Activated CD8-positive, alpha-beta T cell treated with anti-CD3 and anti-CD28 coated beads for 36 hours (primary cell): ENCODE results near the gene STPG1. TPM values are rescaled to one million over a fixed set of nuclear protein-coding genes. Genes with fewer than 3 reads are reported as not detected.
"Not testable (repeated sequence)": the region's sequence is repeated elsewhere in the genome, so short reads cannot be mapped to it uniquely, and the experiment has no call there.

Experiments
- ATAC-seq: fragments of 200-7000 bp; cut with Tn5 transposase; one replicate; pipeline ENCODE4 v1.10.0; 2021; ENCODE audit warnings: mild to moderate bottlenecking, moderate library complexity
- CTCF ChIA-PET: fragments of 350-600 bp; sonication (Branson Sonifier 250); formaldehyde crosslinking; loops from one replicate; lab custom pipeline; 2021; ENCODE audit warnings: antibody characterized with exemption; lab: Charles Lee
- POLR2A ChIA-PET: fragments of 350-600 bp; sonication (Branson Sonifier 250); formaldehyde crosslinking; loops from one replicate; lab custom pipeline; 2021; ENCODE audit warnings: antibody characterized with exemption; lab: Charles Lee
- DNase-seq: peaks from one replicate; pipeline ENCODE4 v3.0.0-alpha.2; 2020
- H3K27ac Mint-ChIP-seq: one replicate; pipeline ENCODE4 v1.8.0; 2021; ENCODE audit warnings: mild to moderate bottlenecking, mixed read lengths
- H3K27me3 Mint-ChIP-seq: one replicate; pipeline ENCODE4 v1.8.0; 2021; ENCODE audit warnings: mixed read lengths
- H3K36me3 Mint-ChIP-seq: one replicate; pipeline ENCODE4 v1.8.0; 2021; ENCODE audit warnings: low read depth, mixed read lengths
- H3K4me1 Mint-ChIP-seq: one replicate; pipeline ENCODE4 v1.8.0; 2021; ENCODE audit warnings: low read depth, mixed read lengths
- H3K4me3 Mint-ChIP-seq: one replicate; pipeline ENCODE4 v1.8.0; 2021; ENCODE audit warnings: mild to moderate bottlenecking, moderate library complexity, mixed read lengths
- H3K9me3 Mint-ChIP-seq: one replicate; pipeline ENCODE4 v1.8.0; 2021; ENCODE audit warnings: mixed read lengths
- intact Hi-C: fragments of 100-400 bp; cut with micrococcal nuclease; formaldehyde crosslinking; loops from one replicate; pipeline ENCODE4 v1.10.0; 2022
- total RNA-seq, 2 experiments: library from RNA; stranded (reverse); gene quantifications; one replicate each; pipeline ENCODE4 v1.2.3, GENCODE V29; 2021
- TF ChIP-seq, protein P1 (sequence below): fragments of 200-600 bp; IDR thresholded peaks from one replicate; pipeline ENCODE4 v1.8.0; 2022; ENCODE audit warnings: antibody characterized with exemption, mild to moderate bottlenecking

STPG1 gene
- total RNA-seq, 2 experiments from 2014 or later: 5.6 to 6.3 TPM

DNA sequence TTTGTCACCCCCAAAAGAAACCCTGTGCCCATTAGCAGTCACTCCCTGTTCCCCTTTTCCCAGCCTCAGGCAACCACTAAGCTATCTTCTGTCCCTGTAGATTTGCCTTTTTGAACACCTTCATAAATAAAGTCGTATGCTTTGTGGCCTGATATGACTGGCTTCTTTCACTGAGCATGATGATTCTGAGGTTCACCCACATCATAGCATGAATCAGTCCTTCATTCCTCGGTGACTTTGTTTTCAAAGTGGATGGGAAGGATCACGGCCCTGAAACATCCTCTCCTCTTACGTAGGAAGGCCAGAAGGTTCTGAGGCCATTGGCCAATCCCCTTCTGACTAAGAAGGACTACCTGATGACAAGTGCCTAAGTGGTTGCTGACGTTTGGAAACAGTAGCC is 41.1 kb upstream of the STPG1 start:
- intact Hi-C loops: no loop called here
- H3K36me3 Mint-ChIP-seq: peaks cover 36% of the 10 kb centered on the region
- ATAC-seq (no peak), DNase-seq (no peak)
- H3K4me3 Mint-ChIP-seq: no peak overlapping the region
- peaks cover 3% of the 10 kb centered on the region for H3K4me1 Mint-ChIP-seq
- no peaks in the 10 kb centered on the region for H3K9me3 Mint-ChIP-seq
- no peaks in the 10 kb centered on the region for H3K27me3 Mint-ChIP-seq
- ChIA-PET POLR2A (interaction anchor here (0.7 kb wide), 1 partner anchor 476 kb away, joined by 4 read pairs; the partner anchor contains the start of gene RUNX3), CTCF (interaction anchor here (1.5 to 3.6 kb wide), 2 partner anchors 10 to 39 kb away, joined by 5 to 10 read pairs; partner anchors contain the start of gene NIPAL3)
- TF ChIP-seq, protein P1, sequence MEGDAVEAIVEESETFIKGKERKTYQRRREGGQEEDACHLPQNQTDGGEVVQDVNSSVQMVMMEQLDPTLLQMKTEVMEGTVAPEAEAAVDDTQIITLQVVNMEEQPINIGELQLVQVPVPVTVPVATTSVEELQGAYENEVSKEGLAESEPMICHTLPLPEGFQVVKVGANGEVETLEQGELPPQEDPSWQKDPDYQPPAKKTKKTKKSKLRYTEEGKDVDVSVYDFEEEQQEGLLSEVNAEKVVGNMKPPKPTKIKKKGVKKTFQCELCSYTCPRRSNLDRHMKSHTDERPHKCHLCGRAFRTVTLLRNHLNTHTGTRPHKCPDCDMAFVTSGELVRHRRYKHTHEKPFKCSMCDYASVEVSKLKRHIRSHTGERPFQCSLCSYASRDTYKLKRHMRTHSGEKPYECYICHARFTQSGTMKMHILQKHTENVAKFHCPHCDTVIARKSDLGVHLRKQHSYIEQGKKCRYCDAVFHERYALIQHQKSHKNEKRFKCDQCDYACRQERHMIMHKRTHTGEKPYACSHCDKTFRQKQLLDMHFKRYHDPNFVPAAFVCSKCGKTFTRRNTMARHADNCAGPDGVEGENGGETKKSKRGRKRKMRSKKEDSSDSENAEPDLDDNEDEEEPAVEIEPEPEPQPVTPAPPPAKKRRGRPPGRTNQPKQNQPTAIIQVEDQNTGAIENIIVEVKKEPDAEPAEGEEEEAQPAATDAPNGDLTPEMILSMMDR: no peak
- no peak overlapping the region for H3K27ac Mint-ChIP-seq

DNA sequence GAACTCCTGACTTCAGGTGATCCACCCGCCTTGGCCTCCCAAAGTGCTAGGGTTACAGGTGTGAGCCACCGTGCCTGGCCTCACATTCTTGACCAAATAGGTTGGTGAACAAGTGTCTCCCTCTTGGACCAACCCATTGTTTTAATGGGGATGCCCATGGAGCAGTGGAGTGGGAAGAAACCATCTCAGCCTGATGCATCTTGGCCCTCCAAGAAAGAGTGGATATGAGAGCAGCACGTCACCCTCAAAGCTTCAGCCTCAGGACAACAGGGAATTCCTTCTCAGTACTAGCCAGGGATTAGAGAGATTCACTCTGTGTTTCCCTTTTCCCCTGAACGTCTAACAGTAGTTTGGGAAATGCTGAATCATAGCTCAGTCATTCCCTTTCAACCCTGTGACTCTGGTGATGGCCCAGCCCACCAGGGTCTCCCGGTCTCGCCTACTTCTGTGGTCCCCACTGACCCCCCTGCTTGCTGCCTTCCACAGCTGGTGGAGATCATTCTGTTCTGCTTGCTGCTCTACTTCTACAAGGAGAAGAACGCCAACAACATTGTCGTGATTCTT is 39.4 kb upstream of the STPG1 start:
- DNase-seq: no peak
- H3K27ac Mint-ChIP-seq: no peak overlapping the region
- ATAC-seq: no peak
- no peaks in the 10 kb centered on the region for H3K4me1 Mint-ChIP-seq
- H3K36me3 Mint-ChIP-seq: peaks cover 29% of the 10 kb centered on the region
- ChIA-PET CTCF (interaction anchor here (2.0 to 3.6 kb wide), 2 partner anchors 38 to 254 kb away, joined by 4 to 10 read pairs; partner anchors contain the start of gene NIPAL3), POLR2A (no interaction called here)
- no peak overlapping the region for H3K4me3 Mint-ChIP-seq
- no peaks in the 10 kb centered on the region for H3K27me3 Mint-ChIP-seq
- intact Hi-C loops: no loop called here
- H3K9me3 Mint-ChIP-seq: no peaks in the 10 kb centered on the region
- TF ChIP-seq, protein P1: no peak

DNA sequence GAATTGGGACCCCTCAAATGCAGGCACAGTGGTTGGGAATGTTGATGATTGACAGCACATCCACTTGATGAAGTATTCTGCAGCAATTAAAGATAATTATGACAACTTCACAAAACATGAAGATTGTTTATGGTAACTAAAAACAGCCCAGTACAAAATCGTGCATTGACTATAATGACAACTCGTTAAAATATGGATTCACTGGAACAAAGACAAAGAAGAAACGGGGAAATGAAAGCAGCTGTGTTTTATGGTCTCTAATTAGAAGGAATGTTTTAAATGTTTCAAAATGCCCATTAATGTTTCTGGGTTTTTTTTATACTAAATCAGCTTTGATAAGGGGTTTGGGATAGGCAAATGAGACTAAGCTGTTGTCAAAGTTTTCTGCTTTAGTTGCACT is 38.2 kb upstream of the STPG1 start:
- H3K4me3 Mint-ChIP-seq: no peak overlapping the region
- no peak for DNase-seq
- H3K36me3 Mint-ChIP-seq: peaks cover 34% of the 10 kb centered on the region
- no peaks in the 10 kb centered on the region for H3K27me3 Mint-ChIP-seq
- no peak overlapping the region for H3K27ac Mint-ChIP-seq
- POLR2A ChIA-PET: interaction anchor here (0.7 kb wide), 1 partner anchor 11 kb away, joined by 4 read pairs; no protein-coding TSS in a partner anchor
- no peak for ATAC-seq
- TF ChIP-seq, protein P1: no peak
- CTCF ChIA-PET: interaction anchor here (1.0 to 3.6 kb wide), 3 partner anchors 27 to 135 kb away, joined by 3 to 10 read pairs (median 4); partner anchors contain the start of gene NIPAL3
- H3K9me3 Mint-ChIP-seq: no peaks in the 10 kb centered on the region
- no peaks in the 10 kb centered on the region for H3K4me1 Mint-ChIP-seq
- intact Hi-C loops: no loop called here

- CTCF ChIA-PET: no interaction called here
- TF ChIP-seq, protein P1: no peak
- POLR2A ChIA-PET: interaction anchor here (0.7 kb wide), 1 partner anchor 10 kb away, joined by 4 read pairs; no protein-coding TSS in a partner anchor
- Mint-ChIP-seq H3K27ac (no peak overlapping the region), H3K27me3 (no peaks in the 10 kb centered on the region), H3K4me3 (no peak overlapping the region), H3K4me1 (no peaks in the 10 kb centered on the region), H3K36me3 (peaks cover 39% of the 10 kb centered on the region), H3K9me3 (no peaks in the 10 kb centered on the region)
- ATAC-seq (no peak), DNase-seq (no peak)
- intact Hi-C loops: no loop called here
Measured at GRCh38 chr1:24450857-24451397, 37.3 kb upstream of the STPG1 start.

DNA sequence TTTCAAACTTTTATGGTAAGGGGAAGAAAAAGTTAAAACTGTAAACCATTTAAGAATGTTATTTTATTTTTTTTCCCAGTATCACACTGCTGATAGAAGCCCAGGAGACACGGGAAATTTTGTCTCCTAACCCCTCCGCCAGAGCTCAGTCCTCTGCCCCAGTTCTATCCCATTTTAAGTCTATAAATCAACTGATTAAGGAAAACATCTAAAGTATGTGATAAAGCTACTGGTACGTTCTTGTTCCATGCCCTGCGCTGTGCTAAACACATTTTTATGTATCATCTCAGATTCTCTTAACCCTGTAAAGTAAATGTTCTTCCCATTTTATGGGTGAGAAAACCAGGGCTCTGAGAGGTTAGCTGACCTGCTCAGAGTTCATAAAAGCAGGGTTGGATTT is 36.7 kb upstream of the STPG1 start:
- ATAC-seq: no peak
- DNase-seq: no peak
- no peaks in the 10 kb centered on the region for H3K4me1 Mint-ChIP-seq
- peaks cover 43% of the 10 kb centered on the region for H3K36me3 Mint-ChIP-seq
- TF ChIP-seq, protein P1: no peak
- CTCF ChIA-PET: no interaction called here
- no peaks in the 10 kb centered on the region for H3K27me3 Mint-ChIP-seq
- intact Hi-C loops: no loop called here
- no peaks in the 10 kb centered on the region for H3K9me3 Mint-ChIP-seq
- POLR2A ChIA-PET: no interaction called here
- H3K4me3 Mint-ChIP-seq: no peak overlapping the region
- H3K27ac Mint-ChIP-seq: no peak overlapping the region

DNA sequence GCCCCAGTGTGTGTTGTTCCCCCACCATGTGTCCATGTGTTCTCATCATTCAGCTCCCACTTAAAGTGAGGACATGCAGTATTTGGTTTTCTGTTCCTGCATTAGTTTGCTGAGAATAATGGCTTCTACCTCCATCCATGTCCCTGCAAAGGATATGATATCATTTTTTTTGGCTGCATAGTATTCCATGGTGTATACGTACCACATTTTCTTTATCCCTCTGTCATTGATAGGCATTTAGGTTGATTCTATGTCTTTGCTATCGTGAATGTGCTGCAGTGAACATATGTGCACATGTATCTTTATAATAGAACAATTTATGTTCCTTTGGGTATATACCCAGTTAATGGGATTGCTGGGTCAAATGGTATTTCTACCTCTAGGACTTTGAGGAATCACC is 32.9 kb upstream of the STPG1 start:
- intact Hi-C loops, H3K27ac Mint-ChIP-seq, H3K4me1 Mint-ChIP-seq, CTCF ChIA-PET, DNase-seq, H3K4me3 Mint-ChIP-seq, ATAC-seq, H3K9me3 Mint-ChIP-seq, POLR2A ChIA-PET, H3K27me3 Mint-ChIP-seq: not testable (repeated sequence)
- H3K36me3 Mint-ChIP-seq: peaks cover 34% of the 10 kb centered on the region
